Measurements from ENCODE around the gene CTDSPL2. TPM values are rescaled to one million over a fixed set of nuclear protein-coding genes. Genes with fewer than 3 reads are reported as not detected.
A peak's percentile ranks its signal among the peaks of the same experiment; 100 is the strongest.

The CTDSPL2 gene
- total and polyA plus RNA-seq, 10 of the 15 experiments (the other 5 are each of a cell fraction or from before 2014, with no cell fraction given) = 10.7 to 77.1 (median 44.9) TPM

DNA sequence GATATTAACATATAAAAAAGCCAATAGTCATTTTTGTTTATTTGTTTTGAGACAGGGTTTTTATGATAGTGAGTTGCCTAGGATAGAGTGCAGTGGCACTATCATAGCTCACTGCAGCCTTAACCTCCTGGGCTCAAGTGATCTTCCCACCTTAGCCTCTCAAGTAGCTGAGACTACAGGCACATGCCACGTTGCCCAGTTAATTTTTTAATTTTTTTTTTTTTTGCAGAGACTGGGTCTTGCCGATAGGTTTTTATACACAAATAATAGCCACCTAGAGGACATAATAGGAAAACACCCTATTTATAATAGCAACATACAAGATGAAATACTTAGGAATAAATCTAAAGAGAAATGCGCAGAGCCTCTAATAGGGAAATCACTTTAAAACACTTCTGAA is 122.8 kb downstream of the CTDSPL2 start:
- H3K27ac ChIP-seq (ENCODE audit: control insufficient read depth, insufficient read depth) = no peak overlapping the region
- TSS peak; percentile 8 for BruUV-seq (replicated peaks)

More for the DNA sequence above, 122.8 kb downstream of the CTDSPL2 start:
- 44% methylated on average over 3 of the region's 3 CpGs for WGBS (ENCODE audit: insufficient coverage, insufficient replicate concordance, low lambda C conversion rate, missing lambda C conversion rate)
- intact Hi-C loops (cut with micrococcal nuclease; ENCODE audit: unreplicated experiment) (no loop called here), in situ Hi-C loops (cut with MboI) (no loop called here)
- no peak for ATAC-seq
- peaks cover 7% of the 10 kb centered on the region; the same call in 1 of the 2 replicates for H3K4me1 ChIP-seq (ENCODE audit: control insufficient read depth, insufficient read depth, low read length)
- no peak for FAIRE-seq
- CTCF ChIA-PET = interaction anchor here (0.6 to 1.2 kb wide), 7 partner anchors 13 to 795 kb away, joined by 3 to 4 read pairs (median 3); partner anchors contain the start of genes EIF3J and TRIM69
- RAD21 ChIA-PET (ENCODE audit: unreplicated experiment) = no interaction called here
- H4K20me1 ChIP-seq (ENCODE audit: control insufficient read depth, insufficient read depth) = no peaks in the 10 kb centered on the region
- no peak overlapping the region for H2AFZ ChIP-seq (ENCODE audit: control insufficient read depth, low read depth, low read length)
- DNase-seq (ENCODE audit: low read depth, low spot score) = no peak
- no peak overlapping the region for H3K4me2 ChIP-seq (ENCODE audit: control insufficient read depth, insufficient read depth)
- SMC1A ChIA-PET (ENCODE audit: uncharacterized antibody, unreplicated experiment) = interaction anchor here (0.6 to 1.1 kb wide), 5 partner anchors 14 to 260 kb away, joined by 3 to 4 read pairs (median 3); partner anchors contain the start of genes CTDSPL2 and TRIM69
- H3K36me3 ChIP-seq (ENCODE audit: control insufficient read depth in 2 of 2, insufficient read depth in 2 of 2, low read length in 1 of 2) = peaks cover 4 to 19% of the 10 kb centered on the region in 2 experiments
- H3K9me3 ChIP-seq (replicated peaks; ENCODE audit: control insufficient read depth, insufficient read depth, low read length) = no peaks in the 10 kb centered on the region
- TF ChIP-seq, protein P1, sequence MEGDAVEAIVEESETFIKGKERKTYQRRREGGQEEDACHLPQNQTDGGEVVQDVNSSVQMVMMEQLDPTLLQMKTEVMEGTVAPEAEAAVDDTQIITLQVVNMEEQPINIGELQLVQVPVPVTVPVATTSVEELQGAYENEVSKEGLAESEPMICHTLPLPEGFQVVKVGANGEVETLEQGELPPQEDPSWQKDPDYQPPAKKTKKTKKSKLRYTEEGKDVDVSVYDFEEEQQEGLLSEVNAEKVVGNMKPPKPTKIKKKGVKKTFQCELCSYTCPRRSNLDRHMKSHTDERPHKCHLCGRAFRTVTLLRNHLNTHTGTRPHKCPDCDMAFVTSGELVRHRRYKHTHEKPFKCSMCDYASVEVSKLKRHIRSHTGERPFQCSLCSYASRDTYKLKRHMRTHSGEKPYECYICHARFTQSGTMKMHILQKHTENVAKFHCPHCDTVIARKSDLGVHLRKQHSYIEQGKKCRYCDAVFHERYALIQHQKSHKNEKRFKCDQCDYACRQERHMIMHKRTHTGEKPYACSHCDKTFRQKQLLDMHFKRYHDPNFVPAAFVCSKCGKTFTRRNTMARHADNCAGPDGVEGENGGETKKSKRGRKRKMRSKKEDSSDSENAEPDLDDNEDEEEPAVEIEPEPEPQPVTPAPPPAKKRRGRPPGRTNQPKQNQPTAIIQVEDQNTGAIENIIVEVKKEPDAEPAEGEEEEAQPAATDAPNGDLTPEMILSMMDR (IDR thresholded peaks at IDR 0.05 in 2 of 3, conservative IDR thresholded peaks at IDR 0.05 in 1 of 3; ENCODE audit: control insufficient read depth in 2 of 3, extremely low read depth in 1 of 3, insufficient read depth in 1 of 3, low read depth in 3 of 3, low read length in 3 of 3) = peak in 1 of 3 experiments; percentile 21; a peak in 1 of 6 replicates
- TF ChIP-seq, protein P2, sequence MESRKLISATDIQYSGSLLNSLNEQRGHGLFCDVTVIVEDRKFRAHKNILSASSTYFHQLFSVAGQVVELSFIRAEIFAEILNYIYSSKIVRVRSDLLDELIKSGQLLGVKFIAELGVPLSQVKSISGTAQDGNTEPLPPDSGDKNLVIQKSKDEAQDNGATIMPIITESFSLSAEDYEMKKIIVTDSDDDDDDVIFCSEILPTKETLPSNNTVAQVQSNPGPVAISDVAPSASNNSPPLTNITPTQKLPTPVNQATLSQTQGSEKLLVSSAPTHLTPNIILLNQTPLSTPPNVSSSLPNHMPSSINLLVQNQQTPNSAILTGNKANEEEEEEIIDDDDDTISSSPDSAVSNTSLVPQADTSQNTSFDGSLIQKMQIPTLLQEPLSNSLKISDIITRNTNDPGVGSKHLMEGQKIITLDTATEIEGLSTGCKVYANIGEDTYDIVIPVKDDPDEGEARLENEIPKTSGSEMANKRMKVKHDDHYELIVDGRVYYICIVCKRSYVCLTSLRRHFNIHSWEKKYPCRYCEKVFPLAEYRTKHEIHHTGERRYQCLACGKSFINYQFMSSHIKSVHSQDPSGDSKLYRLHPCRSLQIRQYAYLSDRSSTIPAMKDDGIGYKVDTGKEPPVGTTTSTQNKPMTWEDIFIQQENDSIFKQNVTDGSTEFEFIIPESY (IDR thresholded peaks at IDR 0.05) = no peak
- no peak for TF ChIP-seq TCF12 (IDR thresholded peaks at IDR 0.05; ENCODE audit: low read depth, low read length)
- no peak overlapping the region for H3K9ac ChIP-seq (ENCODE audit: control insufficient read depth, insufficient read depth, low read length)
- no peak overlapping the region for H3K4me3 ChIP-seq
- H3K27me3 ChIP-seq (replicated peaks in 1 of 2; ENCODE audit: control insufficient read depth in 2 of 2, insufficient read depth in 2 of 2, low read length in 1 of 2) = no peaks in the 10 kb centered on the region
- H3K79me2 ChIP-seq (ENCODE audit: control insufficient read depth, insufficient read depth, low read length) = peaks cover 38% of the 10 kb centered on the region
- POLR2A ChIA-PET = interaction anchor here (0.6 to 0.7 kb wide), 2 partner anchors 29 to 362 kb away, joined by 3 read pairs; no protein-coding TSS in a partner anchor

Measured in GM12878 (cell line).